Retinal pigment epithelial cell (primary cell): ENCODE data around the gene SNX22.

Source experiments
- DNase-seq: peaks from one replicate; pipeline ENCODE4 v3.0.0-alpha.2; 2010; ENCODE audit warnings: low read depth
- H3K4me3 ChIP-seq: 2 replicates; pipeline ENCODE4 v1.5.1; 2011; ENCODE audit warnings: mild to moderate bottlenecking, low read length, control low read depth, moderate library complexity
- TF ChIP-seq, protein P1 (sequence below): conservative IDR thresholded peaks from 2 replicates; pipeline ENCODE4 v1.5.1; 2011; ENCODE audit warnings: low read depth, low read length, control low read depth, inconsistent platforms

Gene SNX22

DNA sequence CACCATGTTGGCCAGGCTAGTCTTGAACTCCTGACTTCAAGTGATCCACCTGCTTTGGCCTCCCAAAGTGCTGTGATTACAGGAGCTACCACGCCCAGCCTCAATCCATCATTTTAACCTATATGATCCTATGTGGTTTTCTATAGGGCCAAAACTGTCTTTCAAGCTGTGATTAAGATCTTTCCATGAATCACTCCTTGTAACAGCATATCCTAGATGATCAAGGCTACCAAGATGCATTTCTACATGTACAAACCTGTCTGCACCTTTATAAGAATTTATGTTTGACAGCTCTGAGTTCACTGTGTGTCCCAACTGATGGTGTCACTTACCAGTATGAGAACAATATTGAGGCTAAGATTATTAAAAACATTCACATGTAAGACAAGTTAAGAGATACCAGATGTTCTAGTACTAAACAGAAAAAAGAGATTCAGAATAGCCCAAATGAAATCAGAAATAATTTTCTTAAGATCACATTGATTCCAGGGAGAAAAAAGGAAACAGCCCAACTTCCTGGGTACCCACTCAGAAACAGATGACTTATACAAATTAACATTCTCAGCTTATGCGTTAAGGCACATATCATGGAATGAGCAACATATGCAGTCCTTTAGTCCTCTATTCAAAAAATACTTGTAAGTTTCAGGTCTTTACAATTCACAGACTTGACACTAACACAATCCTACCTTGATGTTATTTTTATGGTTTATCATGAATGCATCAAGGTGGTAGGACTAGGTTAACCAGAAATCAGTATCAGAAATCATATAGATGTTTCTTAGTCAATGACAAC is 36.1 kb downstream of the SNX22 start:
- TF ChIP-seq, protein P1, sequence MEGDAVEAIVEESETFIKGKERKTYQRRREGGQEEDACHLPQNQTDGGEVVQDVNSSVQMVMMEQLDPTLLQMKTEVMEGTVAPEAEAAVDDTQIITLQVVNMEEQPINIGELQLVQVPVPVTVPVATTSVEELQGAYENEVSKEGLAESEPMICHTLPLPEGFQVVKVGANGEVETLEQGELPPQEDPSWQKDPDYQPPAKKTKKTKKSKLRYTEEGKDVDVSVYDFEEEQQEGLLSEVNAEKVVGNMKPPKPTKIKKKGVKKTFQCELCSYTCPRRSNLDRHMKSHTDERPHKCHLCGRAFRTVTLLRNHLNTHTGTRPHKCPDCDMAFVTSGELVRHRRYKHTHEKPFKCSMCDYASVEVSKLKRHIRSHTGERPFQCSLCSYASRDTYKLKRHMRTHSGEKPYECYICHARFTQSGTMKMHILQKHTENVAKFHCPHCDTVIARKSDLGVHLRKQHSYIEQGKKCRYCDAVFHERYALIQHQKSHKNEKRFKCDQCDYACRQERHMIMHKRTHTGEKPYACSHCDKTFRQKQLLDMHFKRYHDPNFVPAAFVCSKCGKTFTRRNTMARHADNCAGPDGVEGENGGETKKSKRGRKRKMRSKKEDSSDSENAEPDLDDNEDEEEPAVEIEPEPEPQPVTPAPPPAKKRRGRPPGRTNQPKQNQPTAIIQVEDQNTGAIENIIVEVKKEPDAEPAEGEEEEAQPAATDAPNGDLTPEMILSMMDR: no peak
- DNase-seq: no peak
- H3K4me3 ChIP-seq: no peak overlapping the region

DNA sequence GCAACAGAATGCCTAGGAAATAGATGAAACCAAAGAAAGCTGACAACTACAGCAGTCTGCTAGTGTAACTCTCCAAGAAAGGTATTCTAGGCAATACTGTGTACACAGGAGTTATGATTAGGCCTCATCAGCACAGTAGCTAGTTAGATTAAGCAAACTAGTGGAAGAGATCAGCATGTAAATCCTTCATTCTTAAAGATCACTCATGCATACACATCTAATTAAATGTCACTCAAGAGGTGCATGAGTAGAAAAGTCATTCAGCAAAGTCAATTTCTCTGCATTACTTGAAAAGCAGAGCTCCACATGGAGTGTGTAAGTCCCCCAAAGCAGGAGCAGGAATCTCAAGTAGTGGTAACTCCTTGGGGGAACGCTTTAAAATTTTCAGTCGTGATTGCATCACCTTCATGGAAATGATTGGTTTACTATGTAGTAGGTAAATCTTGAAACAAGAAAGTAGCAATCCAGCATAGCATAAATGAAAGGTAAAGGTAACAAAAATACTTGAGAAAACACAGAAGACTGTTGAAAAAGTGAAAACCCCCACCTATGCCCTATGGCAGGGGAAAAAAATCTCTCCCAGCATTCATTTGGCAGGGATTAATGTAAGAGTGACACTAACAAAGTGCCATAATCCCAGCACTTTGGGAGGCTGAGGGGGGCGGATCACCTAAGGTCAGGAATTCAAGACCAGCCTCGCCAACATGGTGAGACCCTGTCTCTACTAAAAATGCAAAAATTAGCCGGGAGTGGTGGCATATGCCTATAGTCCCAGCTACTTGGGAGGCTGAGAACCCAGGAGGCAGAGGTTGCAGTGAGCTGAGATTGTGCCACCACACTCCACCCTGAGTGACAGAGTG is 40.7 kb downstream of the SNX22 start:
- TF ChIP-seq, protein P1: no peak
- peak; percentile 72 for DNase-seq
- H3K4me3 ChIP-seq: no peak overlapping the region

DNA sequence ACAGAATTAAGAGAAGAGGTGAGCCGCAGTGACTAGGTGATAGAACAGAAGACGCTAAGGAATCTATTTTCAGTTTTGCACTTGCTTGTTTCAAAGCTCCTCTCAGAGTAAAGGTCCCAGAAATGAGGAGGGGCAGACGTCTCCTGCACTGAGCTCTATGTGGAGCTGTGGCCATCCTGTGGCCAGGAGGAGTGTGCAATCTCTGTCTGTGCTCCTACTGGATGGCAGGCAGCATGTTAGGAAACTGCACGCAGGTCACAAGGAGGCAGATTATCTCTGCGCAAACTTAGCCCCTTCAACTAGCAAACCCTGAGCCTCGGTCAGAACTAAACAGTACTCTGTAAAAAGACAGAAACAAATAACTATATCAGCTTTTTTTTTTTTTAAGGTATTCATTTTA is 42.4 kb downstream of the SNX22 start:
- no peak overlapping the region for H3K4me3 ChIP-seq
- peak; percentile 27 for DNase-seq

DNA sequence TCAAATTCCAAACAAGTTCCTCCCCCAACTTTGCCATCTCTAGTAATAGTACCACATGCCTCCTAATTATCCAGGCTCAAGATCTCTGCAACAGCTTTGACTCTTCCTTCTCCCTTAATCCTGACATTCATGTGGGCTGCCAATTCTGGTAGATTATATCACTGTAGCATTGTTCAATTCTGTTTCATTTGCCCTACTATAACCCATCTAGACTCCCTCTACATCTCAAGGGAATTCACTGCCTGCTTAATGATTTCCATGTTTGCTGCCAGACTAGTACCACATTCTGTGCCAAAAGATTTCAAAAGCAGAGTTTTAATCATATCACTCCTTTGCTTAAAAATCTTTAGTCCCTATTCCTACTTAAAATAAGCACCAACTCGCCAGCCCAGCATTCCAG is 45.9 kb downstream of the SNX22 start:
- DNase-seq: no peak
- no peak overlapping the region for H3K4me3 ChIP-seq
- TF ChIP-seq, protein P1: no peak

More for the DNA sequence above, 42.4 kb downstream of the SNX22 start:
- TF ChIP-seq, protein P1: peak; percentile 25

DNA sequence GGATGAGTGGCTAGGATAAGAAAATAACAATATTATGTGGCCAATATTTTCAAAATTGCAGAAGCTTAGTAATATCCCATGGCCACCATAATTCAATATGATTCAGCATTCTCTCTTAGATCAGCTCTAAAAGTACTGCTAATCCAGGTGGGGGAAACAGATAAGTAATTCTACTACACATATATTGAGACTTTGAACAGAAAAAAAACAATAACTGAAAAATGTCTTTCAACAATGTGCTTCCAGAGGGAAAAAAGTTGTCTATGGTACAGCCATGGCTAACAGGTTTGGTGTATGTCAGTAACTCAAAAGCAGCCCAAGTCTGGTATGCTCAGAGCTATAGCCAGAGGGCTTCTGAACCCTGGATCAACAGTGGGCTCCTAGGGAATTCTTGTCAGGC is 53.7 kb downstream of the SNX22 start:
- DNase-seq: no peak
- TF ChIP-seq, protein P1: no peak
- H3K4me3 ChIP-seq: no peak overlapping the region
